Tibial nerve (tissue), 3 donors: ENCODE results near the gene GNB3.

Source experiments
- POLR2A ChIP-seq, 2 donors: fragments of 450-650 bp; IDR thresholded peaks; one replicate each; pipeline ENCODE4 v1.6.1; 2017; ENCODE audit warnings: antibody characterized with exemption in 2 of 2, mild to moderate bottlenecking in 2 of 2, moderate library complexity in 2 of 2
- TF ChIP-seq, protein P1 (sequence below), 5 experiments: fragments of 200-600 bp in 3 of 5; fragments of 450-650 bp in 2 of 5; sonication (generic) in 3 of 5; IDR thresholded peaks; one replicate each; pipeline ENCODE4 v1.5.1; 2016 to 2019; ENCODE audit warnings: antibody characterized with exemption in 5 of 5, mild to moderate bottlenecking in 3 of 5, moderate library complexity in 2 of 5

DNA sequence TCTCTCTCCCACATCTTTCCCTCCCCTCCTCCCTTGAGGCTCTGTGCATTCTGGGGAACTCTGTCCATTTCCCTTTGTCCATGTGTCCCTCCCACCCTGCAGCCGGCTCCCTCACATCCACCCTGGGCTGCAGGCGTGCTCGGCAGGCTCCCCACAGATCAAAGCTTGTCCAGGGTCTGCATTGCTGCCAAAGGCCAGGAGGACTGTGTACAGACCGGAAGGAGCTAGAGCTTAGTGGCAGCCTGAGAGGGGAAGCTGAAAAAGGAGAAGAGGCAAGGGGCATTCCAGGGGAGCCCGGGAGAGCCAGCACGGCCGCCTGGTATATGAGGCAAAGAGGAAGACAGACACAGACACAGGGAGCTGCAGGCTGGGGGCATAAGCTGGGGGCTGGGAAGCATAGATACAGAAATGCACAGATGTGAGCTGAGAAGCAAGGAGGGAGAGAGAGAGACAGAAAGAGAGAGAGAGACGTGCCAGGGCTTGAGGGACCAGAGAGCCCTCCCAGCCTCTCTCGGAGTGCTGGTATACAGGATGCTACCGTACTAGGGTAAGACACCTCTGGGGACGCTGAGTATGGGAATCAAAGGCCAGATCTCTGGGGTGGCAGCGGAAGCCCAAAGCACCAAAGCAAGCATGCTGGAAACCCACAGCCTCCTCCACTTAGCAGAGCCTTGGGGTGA is 48.1 kb upstream of the GNB3 start:
- TF ChIP-seq, protein P1, sequence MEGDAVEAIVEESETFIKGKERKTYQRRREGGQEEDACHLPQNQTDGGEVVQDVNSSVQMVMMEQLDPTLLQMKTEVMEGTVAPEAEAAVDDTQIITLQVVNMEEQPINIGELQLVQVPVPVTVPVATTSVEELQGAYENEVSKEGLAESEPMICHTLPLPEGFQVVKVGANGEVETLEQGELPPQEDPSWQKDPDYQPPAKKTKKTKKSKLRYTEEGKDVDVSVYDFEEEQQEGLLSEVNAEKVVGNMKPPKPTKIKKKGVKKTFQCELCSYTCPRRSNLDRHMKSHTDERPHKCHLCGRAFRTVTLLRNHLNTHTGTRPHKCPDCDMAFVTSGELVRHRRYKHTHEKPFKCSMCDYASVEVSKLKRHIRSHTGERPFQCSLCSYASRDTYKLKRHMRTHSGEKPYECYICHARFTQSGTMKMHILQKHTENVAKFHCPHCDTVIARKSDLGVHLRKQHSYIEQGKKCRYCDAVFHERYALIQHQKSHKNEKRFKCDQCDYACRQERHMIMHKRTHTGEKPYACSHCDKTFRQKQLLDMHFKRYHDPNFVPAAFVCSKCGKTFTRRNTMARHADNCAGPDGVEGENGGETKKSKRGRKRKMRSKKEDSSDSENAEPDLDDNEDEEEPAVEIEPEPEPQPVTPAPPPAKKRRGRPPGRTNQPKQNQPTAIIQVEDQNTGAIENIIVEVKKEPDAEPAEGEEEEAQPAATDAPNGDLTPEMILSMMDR (IDR thresholded peaks at IDR 0.05): no peak
- no peak for TF ChIP-seq POLR2A (IDR thresholded peaks at IDR 0.05)
